HFFc6 (cell line): ENCODE measurements around the gene LAMA5. TPM values are rescaled to one million over a fixed set of nuclear protein-coding genes. Genes with fewer than 3 reads are reported as not detected.

ENCODE experiments used
- DNase-seq: peaks from one replicate; pipeline ENCODE4 v3.0.0-alpha.2; 2018
- H3K27ac Mint-ChIP-seq: 2 replicates; pipeline ENCODE4 v1.8.0; 2020; ENCODE audit warnings: mild to moderate bottlenecking, mixed read lengths
- H3K27me3 Mint-ChIP-seq: 2 replicates; pipeline ENCODE4 v1.8.0; 2021; ENCODE audit warnings: mild to moderate bottlenecking, moderate library complexity, mixed read lengths; ENCODE audit not compliant: insufficient read depth
- H3K36me3 Mint-ChIP-seq: 2 replicates; pipeline ENCODE4 v1.8.0; 2021; ENCODE audit warnings: low read depth, mixed read lengths
- H3K4me1 Mint-ChIP-seq: 2 replicates; pipeline ENCODE4 v1.8.0; 2020; ENCODE audit warnings: low read depth, mixed read lengths
- H3K4me3 Mint-ChIP-seq: 2 replicates; pipeline ENCODE4 v1.8.0; 2020; ENCODE audit warnings: mild to moderate bottlenecking, moderate library complexity, mixed read lengths
- H3K9me3 Mint-ChIP-seq: 2 replicates; pipeline ENCODE4 v1.8.0; 2020; ENCODE audit warnings: mild to moderate bottlenecking, mixed read lengths
- CTCF ChIP-seq: fragments of 200-600 bp; sonication (generic); IDR thresholded peaks from 2 replicates; pipeline ENCODE4 v1.5.0; 2021; ENCODE audit warnings: antibody characterized with exemption, mild to moderate bottlenecking
- total RNA-seq, 6 experiments: library from RNA; stranded (reverse); fragmentation: NEBNext Ultra II Directional; extraction: Animal tissue kit (Norgen Biotek cat#: 25700); gene quantifications; 2 replicates in 1 of 6; 3 replicates in 5 of 6; pipeline ENCODE4 v1.2.3, GENCODE V29; 2021

The LAMA5 gene
- total RNA-seq, 6 experiments from 2014 or later = 1.2 to 2.4 (median 1.5) TPM

- Mint-ChIP-seq H3K27ac (no peak overlapping the region), H3K4me1 (no peaks in the 10 kb centered on the region), H3K9me3 (peaks cover 9% of the 10 kb centered on the region), H3K27me3 (no peaks in the 10 kb centered on the region; the same call in 1 of the 2 replicates), H3K36me3 (peaks cover 19% of the 10 kb centered on the region), H3K4me3 (no peak overlapping the region)
- no peak for DNase-seq
- no peak for TF ChIP-seq CTCF
Observed at GRCh38 chr20:62266851-62267250, 100.3 kb downstream of the LAMA5 start.

GRCh38 chr20:62266340-62266739 lies 100.8 kb downstream of the LAMA5 start:
- Mint-ChIP-seq H3K4me1 (no peaks in the 10 kb centered on the region), H3K27ac (no peak overlapping the region), H3K9me3 (peaks cover 9% of the 10 kb centered on the region), H3K27me3 (no peaks in the 10 kb centered on the region; the same call in 1 of the 2 replicates), H3K4me3 (no peak overlapping the region), H3K36me3 (peaks cover 19% of the 10 kb centered on the region)
- DNase-seq = no peak
- TF ChIP-seq CTCF = no peak

GRCh38 chr20:62265365-62265764 lies 101.7 kb downstream of the LAMA5 start:
- DNase-seq = no peak
- H3K27me3 Mint-ChIP-seq = no peaks in the 10 kb centered on the region; the same call in 1 of the 2 replicates
- H3K27ac Mint-ChIP-seq = no peak overlapping the region
- H3K36me3 Mint-ChIP-seq = peaks cover 19% of the 10 kb centered on the region
- no peak overlapping the region for H3K4me3 Mint-ChIP-seq
- H3K4me1 Mint-ChIP-seq = no peaks in the 10 kb centered on the region
- TF ChIP-seq CTCF = no peak
- H3K9me3 Mint-ChIP-seq = peaks cover 9% of the 10 kb centered on the region

GRCh38 chr20:62263396-62263795 lies 103.7 kb downstream of the LAMA5 start:
- Mint-ChIP-seq H3K36me3 (peaks cover 19% of the 10 kb centered on the region), H3K27me3 (no peaks in the 10 kb centered on the region)

GRCh38 chr20:62262064-62262463 lies 105.0 kb downstream of the LAMA5 start:
- Mint-ChIP-seq H3K9me3 (peaks cover 9% of the 10 kb centered on the region), H3K27me3 (no peaks in the 10 kb centered on the region), H3K4me1 (peaks cover 14% of the 10 kb centered on the region), H3K4me3 (no peak overlapping the region), H3K36me3 (peaks cover 19% of the 10 kb centered on the region), H3K27ac (no peak overlapping the region)
- no peak for DNase-seq
- TF ChIP-seq CTCF = no peak

More at GRCh38 chr20:62263396-62263795, 103.7 kb downstream of the LAMA5 start:
- DNase-seq = no peak
- H3K9me3 Mint-ChIP-seq = peaks cover 9% of the 10 kb centered on the region
- TF ChIP-seq CTCF = no peak
- no peak overlapping the region for H3K27ac Mint-ChIP-seq
- H3K4me1 Mint-ChIP-seq = peaks cover 8% of the 10 kb centered on the region
- no peak overlapping the region for H3K4me3 Mint-ChIP-seq

- no peak for TF ChIP-seq CTCF
- Mint-ChIP-seq H3K4me3 (no peak overlapping the region), H3K4me1 (peaks cover 14% of the 10 kb centered on the region), H3K27ac (no peak overlapping the region), H3K27me3 (peaks cover 3% of the 10 kb centered on the region; the same call in 1 of the 2 replicates), H3K36me3 (peaks cover 14% of the 10 kb centered on the region), H3K9me3 (no peaks in the 10 kb centered on the region)
- no peak for DNase-seq
Observed at GRCh38 chr20:62259294-62259565, 107.9 kb downstream of the LAMA5 start.
